Fibroblast of peridontal ligament (primary cell): ENCODE measurements around the gene ADGRA3.

Experiments
- DNase-seq: peaks from one replicate; pipeline ENCODE4 v3.0.0-alpha.2; 2010; ENCODE audit errors: extremely low read depth

Gene ADGRA3

GRCh38 chr4:22508376-22508775, 7.5 kb downstream of the ADGRA3 start:
- DNase-seq, result peak; percentile 14

DNA sequence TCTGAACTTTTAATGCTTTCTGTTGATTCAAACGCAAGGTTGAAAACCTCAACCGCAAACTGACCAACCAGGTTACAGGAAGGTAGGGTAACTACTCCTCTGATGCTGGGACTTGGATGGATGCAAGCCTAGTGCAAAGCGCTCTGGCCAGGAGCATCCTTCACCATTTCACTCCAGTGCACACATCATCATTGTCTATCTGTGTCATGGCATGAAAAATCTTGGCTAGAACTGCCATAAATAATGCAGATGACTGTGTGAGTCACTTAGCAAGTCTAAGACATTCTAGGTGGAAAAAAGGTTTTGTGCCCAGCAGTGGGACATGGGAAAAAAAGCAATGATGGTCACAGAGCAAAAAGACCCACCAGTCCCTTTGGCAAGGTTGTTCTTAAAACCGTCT, 10.9 kb downstream of the ADGRA3 start:
- no peak for DNase-seq

DNA sequence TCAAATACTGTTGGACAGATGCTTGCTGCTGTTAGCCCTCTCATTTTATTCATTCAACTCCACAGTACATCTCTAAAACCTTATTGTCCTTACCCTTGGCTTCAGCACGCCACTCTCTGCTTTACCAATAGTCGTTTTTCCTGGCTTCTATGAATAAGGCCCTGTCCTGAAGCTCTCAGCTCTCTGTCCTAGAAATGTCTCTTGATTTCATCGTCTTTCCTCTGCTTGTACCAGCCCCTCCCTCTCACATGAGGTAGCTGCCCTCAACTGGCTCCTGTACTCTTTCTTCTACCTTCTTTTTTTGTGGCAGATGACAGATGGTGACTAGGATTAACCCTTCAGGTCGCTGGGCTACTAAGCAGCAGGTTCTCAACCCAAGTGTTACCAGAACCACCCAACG, 11.4 kb downstream of the ADGRA3 start:
- no peak for DNase-seq

DNA sequence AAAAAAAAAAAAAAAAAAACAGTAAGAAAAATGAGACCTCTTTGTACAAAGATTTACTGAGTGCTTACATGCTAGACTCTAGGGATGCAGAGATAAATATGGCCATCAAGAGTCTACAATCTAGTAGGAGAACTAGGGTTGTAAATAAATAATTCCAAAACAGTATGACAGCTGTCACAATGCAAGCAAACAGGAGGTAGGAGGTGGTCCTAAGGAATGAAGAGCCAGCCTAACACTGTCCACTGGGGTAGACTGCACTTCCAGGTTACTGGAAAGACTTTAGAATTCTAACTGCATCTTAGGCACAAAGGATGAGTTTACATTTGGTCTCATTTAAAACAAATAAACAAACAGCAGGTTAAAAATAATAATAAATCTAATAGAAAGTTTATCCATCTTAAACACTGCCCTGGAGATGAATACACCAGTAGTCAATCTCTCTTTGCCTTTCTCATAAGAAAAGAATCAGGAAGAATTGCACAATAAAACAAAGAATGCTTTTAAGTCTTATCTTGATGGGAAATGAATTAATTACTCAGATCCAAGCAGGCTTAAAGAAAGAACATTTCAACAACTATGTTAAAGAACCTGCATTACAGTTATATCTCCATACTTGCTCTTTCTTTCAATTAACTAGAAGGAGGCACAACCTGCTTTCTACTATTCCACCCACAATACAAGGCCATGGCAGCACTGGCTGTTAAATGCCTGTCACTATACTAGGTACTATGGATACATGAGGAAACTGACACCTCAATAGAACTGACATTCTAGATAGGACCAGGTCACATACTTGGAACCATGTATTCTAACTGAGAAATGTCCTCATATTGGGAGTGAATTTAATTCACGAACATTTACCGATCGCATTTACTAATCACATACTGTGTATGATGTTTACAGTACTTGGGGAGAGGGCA, 12.7 kb downstream of the ADGRA3 start:
- DNase-seq, result no peak

GRCh38 chr4:22501715-22502095, 14.2 kb downstream of the ADGRA3 start:
- DNase-seq, result no peak

DNA sequence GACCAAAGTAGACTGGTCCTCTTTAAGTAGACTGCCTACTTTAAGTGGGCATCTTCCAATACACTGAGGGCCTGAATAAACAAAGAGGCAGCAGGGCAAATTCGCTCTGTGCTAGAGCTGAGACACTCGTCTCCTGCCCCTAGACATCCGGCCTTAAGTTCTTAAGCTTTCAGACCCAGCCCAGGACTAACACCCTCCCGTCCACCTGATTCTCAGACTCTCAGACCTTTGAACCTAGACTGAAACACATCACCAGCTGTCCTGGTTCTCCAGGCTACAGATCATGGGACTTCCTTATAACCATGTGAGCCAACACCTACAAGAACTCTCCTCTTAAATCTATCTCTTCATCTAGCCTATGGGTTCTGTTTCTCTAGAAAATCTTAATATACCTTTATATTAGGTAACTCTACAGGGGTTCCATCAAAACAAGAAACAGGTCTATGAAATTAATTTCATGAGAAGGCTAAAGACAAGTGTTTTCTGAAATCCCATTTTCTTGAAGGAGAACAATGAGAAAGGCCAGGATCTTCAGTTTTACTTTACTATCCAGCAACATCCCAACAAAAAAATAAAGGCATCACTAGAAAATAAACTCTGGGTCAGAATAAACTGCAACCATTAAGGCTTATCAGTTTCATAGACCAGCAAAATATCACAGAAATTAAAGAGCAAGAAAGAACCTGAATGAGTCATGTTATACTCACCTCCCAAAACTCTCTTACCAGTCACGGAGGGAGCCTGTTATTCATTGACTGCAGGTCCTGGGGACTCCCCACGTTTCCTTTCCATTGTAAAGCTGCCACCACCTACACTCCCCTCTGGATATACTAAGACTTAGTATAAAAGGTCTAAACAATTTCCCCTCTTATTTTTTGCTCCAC, 14.8 kb downstream of the ADGRA3 start:
- no peak for DNase-seq

- DNase-seq, result no peak
These were observed 15.7 kb downstream of the ADGRA3 start for GRCh38 chr4:22500128-22500611.

- no peak for DNase-seq
These were observed 17.0 kb downstream of the ADGRA3 start for GRCh38 chr4:22498866-22499265.

GRCh38 chr4:22496165-22496813, 19.6 kb downstream of the ADGRA3 start:
- DNase-seq, result no peak

DNA sequence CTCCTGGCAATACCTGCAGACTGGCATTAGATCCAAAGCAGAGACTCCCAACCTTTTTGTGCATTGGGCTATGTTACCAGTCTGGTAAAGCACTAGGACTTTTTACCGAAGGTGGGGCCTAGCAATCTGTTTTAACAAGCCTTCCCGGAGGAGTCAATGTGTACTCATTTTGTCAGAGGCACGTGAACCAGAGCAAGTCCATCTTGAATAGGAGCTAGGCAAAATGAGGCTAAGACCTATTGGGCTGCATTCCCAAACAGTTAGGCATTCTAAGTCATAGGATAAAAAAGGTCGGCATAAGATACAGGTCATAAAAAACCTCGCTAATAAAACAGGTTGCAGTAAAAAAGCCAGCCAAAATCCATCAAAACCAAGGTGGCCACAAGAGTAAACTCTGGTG, 22.3 kb downstream of the ADGRA3 start:
- no peak for DNase-seq

- no peak for DNase-seq
These were observed 22.9 kb downstream of the ADGRA3 start for GRCh38 chr4:22492987-22493386.

DNA sequence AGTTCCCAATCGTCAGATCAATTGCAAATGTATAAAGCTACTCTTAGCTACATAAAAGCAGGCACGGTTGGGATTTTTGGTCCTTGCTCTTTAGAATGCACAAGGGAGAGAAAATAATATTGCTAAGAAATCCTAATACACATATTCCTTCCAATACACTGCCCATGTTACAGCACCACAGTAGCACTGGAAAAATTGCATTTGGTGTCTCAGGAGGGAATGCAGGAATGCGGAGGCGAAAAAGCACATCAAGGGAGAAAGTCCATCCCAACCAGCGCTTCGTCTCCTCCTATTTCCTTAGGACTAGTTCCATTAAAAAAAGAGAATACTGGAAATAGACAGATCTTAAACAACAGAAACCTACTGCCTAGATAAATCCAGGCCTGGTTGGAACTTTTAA, 23.9 kb downstream of the ADGRA3 start:
- DNase-seq, result no peak

DNA sequence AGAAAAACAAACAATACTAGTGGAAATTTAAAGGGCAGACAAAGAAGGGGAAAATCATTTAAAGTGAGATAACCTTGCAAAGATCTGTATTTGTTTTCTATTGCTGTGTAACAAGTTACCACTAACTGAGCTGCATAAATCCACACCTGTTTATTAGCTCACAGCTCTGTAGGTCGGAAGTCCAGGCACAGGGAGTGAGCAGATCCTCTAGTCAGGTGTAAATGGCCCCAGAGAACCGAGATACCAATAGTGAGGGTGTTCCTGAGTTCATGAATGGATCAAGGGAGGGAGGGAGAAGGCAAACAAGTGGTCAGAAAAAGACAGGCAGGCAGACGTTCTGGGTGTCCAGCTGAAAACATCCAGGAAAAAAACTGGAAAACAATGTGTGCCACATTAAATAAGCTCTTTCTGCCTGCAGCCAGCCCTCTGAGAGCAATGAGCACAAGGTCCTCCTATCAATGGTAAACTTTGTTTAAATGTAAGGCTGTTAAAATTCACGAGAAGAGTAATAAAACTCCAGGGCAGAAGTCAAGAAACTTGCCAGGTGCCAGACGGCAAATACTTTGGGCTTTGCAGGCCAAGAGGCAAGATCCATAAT, 25.0 kb downstream of the ADGRA3 start:
- DNase-seq, result no peak

- DNase-seq, result no peak
These were observed 27.8 kb downstream of the ADGRA3 start for GRCh38 chr4:22488106-22488505.

GRCh38 chr4:22487328-22487727, 28.5 kb downstream of the ADGRA3 start:
- DNase-seq, result no peak

DNA sequence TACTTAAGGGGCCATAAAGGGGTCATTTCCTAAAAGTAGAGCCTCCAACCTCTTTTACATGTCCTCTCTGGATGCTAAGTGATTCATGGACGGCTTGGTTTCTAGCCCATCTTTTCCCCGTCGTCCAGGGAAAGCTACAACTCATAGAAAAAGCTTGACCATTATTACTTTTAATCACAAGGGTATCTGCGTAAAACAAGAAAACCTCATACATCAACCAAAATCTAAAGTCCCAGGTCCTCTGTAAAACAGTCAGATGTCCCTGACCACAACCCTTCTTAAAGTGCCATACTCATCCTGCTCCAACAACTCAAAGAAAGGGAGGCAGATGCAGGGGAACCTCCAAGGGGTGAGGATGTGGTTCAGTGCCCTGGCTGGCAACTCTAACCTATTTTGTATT, 29.6 kb downstream of the ADGRA3 start:
- DNase-seq, result no peak

DNA sequence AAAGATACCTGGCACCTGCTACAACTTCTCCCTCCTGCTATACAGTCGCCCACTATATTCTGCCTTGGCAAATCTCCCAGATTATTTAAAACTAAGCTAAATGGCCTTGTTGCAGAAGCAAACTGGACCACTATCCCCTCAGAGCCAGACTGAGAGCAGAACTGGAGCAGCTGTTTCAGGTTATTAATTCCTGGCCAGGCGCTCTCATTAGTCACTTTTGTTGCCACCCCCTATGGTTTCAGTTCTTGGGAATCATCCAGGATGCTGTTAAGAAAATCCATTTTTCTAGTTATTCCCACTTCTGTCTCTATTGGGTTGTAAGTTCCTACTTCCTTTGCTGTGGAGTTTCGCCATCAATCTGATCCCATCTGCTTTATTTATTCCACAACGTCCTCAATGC, 30.1 kb downstream of the ADGRA3 start:
- DNase-seq, result peak; percentile 50

DNA sequence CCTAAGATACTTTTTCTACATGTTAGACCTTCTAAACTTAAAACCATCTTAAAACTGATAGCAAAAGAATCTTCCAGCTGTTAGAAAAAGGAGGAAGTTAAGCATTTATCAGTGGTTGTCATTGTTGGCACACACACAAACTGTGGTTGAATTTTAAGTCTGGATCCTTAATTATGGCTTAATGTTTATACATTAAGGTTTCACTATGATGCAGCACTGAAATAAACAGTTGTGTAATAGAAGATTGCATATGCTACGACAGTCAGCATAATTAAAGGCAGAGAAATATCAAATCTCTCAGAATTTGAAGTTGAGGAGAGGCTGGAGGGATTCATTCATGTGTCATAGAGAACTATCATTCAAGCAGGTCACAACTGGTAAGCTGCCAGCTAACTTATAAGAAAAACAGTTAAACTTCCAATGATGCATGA, 32.3 kb downstream of the ADGRA3 start:
- peak; percentile 94 for DNase-seq

DNA sequence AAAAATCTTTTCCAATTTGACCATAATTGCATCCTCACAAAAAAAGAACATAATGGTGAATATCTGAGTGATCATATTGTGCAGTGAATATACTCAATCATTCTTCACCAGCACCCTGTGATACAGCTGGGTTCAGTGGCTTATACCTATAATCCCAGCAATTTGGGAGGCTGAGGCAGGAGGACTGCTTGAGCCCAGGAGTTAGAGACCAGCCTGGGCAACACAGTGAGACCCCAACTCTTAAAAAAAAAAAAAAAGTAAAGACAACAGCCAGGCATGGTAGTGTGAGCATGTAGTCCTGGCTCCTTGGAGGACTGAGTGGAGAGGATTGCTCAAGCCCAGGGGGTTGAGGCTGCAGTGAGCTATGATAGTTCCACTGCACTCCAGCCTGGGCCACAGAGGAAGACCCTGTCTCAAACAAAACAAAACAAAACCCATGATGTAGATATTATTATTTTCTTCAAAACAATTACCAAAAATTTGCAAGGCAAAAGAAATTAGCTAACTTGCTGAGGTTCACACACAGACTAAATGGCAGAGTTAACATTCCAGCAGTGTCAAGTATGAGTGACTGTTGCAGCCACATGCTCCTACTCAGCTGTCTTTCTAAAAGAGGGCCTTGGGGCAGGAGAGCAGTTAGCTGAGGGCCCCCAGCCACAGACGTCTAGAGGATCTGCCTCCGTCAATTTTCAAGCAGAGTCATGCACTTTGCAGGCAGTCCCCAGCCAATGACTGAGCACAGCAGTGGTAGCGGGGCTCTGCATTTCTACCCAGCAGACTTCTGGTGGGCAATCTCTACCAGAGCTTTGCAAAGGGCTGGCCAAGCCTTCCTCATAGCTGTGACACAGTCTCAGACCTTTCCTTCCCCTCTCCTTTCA, 33.4 kb downstream of the ADGRA3 start:
- no peak for DNase-seq

GRCh38 chr4:22480675-22481327, 35.1 kb downstream of the ADGRA3 start:
- no peak for DNase-seq
